ENCODE results near the gene ADGRG6.

ADGRG6 gene

DNA sequence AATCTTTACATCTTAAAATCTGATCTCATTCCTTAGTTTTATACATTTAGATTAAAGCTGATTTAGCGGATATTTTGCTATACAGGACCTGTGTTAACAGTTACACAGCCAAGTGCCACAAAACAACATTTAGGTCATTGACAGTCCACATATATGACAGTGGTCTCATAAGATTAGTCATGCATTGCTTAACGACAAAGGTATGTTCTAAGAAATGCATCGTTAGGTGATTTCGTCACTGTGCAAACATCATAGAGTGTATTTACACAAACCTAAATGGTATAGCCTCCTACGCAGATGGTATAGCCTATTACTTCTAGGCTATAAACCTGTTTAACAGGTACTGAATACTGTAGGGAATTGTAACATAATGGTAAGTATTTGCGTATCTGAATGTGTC, 21.6 kb downstream of the ADGRG6 start (continued):
- TF ChIP-seq SP3 (tag by site-specific recombination; IDR thresholded peaks at IDR 0.05) (peak; percentile 76), ZNF449 (tag by site-specific recombination; IDR thresholded peaks at IDR 0.05) (peak; percentile 18; the same call in 1 of the 2 replicates), ZFP37 (tag by site-specific recombination; IDR thresholded peaks at IDR 0.05) (no peak), ZBTB6 (tag by site-specific recombination; IDR thresholded peaks at IDR 0.05) (peak; percentile 74; the same call in 1 of the 2 replicates), ZNF311 (tag by site-specific recombination; IDR thresholded peaks at IDR 0.05; ENCODE audit: borderline replicate concordance) (no peak), ZNF629 (tag by site-specific recombination; IDR thresholded peaks at IDR 0.05) (peak; percentile 99), GLIS2 (tag by site-specific recombination; IDR thresholded peaks at IDR 0.05) (no peak), ZNF362 (tag by site-specific recombination; IDR thresholded peaks at IDR 0.05) (peak; percentile 84), BCL11A (tag by site-specific recombination; IDR thresholded peaks at IDR 0.05; ENCODE audit: low read depth) (peak; percentile 99), ZNF558 (tag by site-specific recombination; IDR thresholded peaks at IDR 0.05) (peak; percentile 86), ZNF350 (tag by site-specific recombination; IDR thresholded peaks at IDR 0.05) (no peak), ZNF23 (tag by site-specific recombination; IDR thresholded peaks at IDR 0.05; ENCODE audit: borderline replicate concordance) (no peak), INSM2 (tag by site-specific recombination; IDR thresholded peaks at IDR 0.05) (peak; percentile 99), ZNF544 (tag by site-specific recombination; IDR thresholded peaks at IDR 0.05) (no peak), ZBTB17 (tag by site-specific recombination; IDR thresholded peaks at IDR 0.05) (peak; percentile 53; the same call in 1 of the 2 replicates), PRDM2 (tag by site-specific recombination; IDR thresholded peaks at IDR 0.05; ENCODE audit: borderline replicate concordance) (no peak), ZNF214 (tag by site-specific recombination; IDR thresholded peaks at IDR 0.05; ENCODE audit: borderline replicate concordance) (no peak), ZNF792 (tag by site-specific recombination; IDR thresholded peaks at IDR 0.05) (peak; percentile 82; the same call in 1 of the 2 replicates), ZNF16 (tag by site-specific recombination; IDR thresholded peaks at IDR 0.05; ENCODE audit: low read depth) (no peak), HOXC10 (CRISPR knock-in tag; IDR thresholded peaks at IDR 0.05) (no peak), ZNF560 (tag by site-specific recombination; IDR thresholded peaks at IDR 0.05; ENCODE audit: borderline replicate concordance) (no peak), ZNF701 (tag by site-specific recombination; IDR thresholded peaks at IDR 0.05) (no peak), ZNF692 (tag by site-specific recombination; IDR thresholded peaks at IDR 0.05) (peak; percentile 65; the same call in 1 of the 2 replicates)
- TF ChIP-seq, protein P1, sequence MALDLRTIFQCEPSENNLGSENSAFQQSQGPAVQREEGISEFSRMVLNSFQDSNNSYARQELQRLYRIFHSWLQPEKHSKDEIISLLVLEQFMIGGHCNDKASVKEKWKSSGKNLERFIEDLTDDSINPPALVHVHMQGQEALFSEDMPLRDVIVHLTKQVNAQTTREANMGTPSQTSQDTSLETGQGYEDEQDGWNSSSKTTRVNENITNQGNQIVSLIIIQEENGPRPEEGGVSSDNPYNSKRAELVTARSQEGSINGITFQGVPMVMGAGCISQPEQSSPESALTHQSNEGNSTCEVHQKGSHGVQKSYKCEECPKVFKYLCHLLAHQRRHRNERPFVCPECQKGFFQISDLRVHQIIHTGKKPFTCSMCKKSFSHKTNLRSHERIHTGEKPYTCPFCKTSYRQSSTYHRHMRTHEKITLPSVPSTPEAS (tag by site-specific recombination; IDR thresholded peaks at IDR 0.05): 0 out of 2 replicates have a peak, but pooled peaks have one; percentile 55
